GM18526 (cell line): ENCODE results near the gene HNRNPA2B1.

ENCODE experiments used
- POLR2A ChIP-seq: IDR thresholded peaks from 3 replicates; pipeline ENCODE4 v1.6.1; 2011; ENCODE audit not compliant: insufficient read length; ENCODE audit errors: extremely low read depth

The HNRNPA2B1 gene

GRCh38 chr7:26160896-26161295 lies 39.6 kb downstream of the HNRNPA2B1 start:
- TF ChIP-seq POLR2A: no peak

- no peak for TF ChIP-seq POLR2A
Measured at GRCh38 chr7:26159243-26159642, 41.3 kb downstream of the HNRNPA2B1 start.

DNA sequence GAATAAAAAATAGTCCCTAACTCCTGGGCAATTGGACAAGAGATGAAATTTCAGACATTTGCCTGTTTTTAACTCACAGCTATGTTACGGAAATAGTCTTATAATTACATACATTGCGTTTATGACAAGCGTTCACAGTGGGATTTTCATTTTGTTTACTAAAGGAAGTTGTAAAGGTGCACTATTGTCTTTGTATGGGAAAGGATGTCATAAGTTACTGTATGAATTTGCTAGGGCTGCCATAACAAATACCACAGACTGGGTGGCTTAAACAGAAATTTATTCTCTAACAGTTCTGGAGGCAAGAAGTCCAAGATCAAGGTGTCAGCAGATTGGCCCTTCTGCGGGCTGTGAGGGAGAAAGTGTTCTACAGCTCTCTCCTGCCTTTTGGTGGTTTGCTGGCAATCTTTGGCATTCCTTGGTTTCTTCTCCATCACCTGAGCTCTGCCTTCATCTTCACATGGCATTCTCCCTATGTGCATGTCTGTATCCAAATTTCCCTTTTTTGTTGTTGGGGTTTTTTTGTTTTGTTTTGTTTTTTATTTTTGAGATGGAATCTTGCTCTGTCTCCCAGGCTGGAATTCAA lies 42.9 kb downstream of the HNRNPA2B1 start:
- TF ChIP-seq POLR2A: no peak

DNA sequence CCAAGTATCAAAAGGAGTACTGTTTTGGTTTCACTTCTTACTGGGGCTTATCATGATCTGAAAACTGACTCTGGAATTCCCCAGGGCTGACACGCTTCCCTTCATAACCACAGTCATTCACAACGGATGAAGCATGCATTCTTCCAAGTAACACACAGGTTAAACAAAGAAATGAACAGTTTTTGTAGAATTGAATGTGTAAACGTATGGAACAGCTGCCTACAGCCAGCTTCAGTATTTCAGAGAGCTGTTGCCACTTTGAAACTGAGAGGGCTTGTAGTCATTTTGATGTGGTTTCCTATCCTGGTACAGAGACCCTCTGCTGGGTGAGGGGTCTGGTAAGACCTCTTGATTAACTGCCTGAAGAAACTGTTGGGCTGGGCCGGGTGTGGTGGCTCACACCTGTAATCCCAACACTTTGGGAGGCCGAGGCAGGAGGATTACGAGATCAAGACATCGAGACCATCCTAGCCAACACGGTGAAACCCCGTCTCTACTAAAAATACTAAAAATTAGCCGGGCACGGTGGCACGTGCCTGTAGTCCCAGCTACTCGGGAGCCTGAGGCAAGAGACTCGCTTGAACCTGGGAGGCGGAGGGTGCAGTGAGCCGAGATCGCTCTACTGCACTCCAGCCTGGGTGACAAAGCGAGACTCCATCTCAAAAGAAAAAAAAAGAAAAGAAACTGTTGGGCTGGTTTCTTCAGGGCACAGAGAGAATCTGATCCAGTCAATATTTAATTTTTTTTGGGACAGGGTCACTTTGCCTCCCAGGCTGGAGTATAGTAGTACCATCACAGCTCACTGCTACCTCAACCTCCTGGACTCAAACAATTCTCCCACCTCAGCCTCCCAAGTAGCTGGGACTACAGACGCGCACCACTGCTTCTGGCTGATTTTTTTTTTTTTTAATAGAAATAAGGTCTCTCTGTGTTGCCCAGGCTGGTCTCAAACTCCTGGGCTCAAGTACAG lies 43.8 kb downstream of the HNRNPA2B1 start:
- no peak for TF ChIP-seq POLR2A

- TF ChIP-seq POLR2A: no peak
Measured at GRCh38 chr7:26155531-26156375, 44.8 kb downstream of the HNRNPA2B1 start.

DNA sequence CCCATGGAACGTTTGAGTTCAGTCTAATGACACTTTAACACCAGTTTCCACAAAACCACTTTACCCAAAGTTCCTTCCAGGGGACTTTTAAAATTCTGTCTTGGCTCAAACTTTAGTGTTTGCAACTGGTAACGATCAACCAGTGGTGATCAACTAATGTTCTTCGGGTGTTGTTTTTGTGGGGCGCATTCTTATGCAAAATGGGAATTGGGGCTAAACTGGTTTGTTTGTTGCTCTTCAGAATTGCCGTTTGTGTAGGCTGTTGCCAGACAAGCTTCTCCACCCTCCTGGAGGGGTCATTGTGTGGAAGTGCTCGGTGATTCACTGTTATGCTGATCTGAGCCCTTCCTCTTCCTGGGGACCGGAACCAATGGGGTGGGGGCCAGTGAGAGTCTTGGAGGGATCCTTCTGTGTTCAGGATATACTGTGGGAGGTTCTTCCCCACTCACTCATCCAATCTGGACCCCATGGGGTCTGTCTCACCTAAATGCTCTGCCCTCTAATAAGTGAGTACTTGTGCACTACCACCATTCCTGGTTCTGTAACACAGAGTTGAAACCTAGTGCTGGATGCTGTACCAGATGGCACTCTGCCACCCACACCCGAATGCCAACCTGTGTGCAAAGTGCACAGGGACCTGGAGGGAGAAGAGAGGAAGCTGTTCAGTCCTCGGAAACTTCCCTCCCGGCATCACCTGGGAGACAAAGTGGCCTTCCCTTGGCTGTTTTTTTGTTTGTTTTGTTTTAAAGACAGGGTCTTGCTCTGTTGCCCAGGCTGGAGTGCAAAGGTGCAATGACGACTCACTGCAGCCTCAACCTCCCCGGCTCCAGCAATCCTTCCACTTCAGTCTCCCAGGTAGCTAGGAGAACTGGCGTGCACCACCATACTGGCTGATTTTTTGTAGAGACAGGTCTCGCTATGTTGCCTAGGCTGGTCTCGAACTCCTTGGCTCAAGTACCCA lies 46.4 kb downstream of the HNRNPA2B1 start:
- peak; percentile 44 for TF ChIP-seq POLR2A

GRCh38 chr7:26153241-26153822 lies 47.2 kb downstream of the HNRNPA2B1 start:
- no peak for TF ChIP-seq POLR2A

DNA sequence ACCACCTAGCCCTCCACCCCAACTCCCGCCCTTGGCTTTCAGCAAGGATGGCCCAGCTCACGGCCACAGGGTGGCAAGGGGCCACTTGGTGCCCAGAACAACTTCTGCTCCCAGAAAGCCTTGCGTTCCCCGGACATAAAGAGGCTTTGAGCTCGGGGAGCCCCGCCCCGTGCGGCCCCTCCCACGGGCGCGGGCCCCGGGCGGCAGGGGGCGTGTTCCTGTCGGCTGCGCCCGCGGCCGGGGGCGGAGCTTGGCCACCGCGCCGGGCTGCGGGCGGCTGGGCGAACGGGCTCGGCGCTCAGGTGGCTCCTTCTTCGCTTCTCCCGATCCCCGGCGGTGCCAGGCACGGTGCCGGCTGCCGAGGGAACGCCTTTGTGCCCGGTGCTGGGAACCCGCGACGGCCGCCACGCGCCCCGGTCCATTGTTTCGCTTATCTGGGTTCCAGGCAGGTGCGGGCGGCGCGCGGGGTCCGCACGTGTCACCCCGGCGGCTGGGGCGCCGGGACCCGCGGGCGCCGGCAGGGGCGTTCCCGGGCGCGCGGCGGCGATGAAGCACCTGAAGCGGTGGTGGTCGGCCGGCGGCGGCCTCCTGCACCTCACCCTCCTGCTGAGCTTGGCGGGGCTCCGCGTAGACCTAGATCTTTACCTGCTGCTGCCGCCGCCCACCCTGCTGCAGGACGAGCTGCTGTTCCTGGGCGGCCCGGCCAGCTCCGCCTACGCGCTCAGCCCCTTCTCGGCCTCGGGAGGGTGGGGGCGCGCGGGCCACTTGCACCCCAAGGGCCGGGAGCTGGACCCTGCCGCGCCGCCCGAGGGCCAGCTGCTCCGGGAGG lies 48.4 kb downstream of the HNRNPA2B1 start, which contains the start of gene NFE2L3:
Gene NFE2L3 (plus strand): TSS at position 246 of the 829 bp plus-strand sequence. CDS start 301 bp downstream, at position 547.
- peak; percentile 74 for TF ChIP-seq POLR2A

DNA sequence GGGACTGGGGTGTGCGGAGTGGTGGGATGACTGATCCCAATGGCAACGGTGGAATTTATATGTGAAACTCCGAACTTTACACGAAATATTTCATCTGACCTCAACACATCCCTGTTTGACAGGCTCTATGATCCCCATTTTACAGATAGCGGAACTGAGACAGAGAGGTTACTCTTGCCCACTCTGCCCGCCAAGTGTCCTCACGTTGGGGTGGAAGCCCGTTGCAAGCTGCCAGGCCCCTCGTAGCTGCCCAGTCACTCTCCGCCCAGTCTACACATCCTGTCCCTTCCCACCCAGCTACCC lies 48.9 kb downstream of the HNRNPA2B1 start:
- no peak for TF ChIP-seq POLR2A

DNA sequence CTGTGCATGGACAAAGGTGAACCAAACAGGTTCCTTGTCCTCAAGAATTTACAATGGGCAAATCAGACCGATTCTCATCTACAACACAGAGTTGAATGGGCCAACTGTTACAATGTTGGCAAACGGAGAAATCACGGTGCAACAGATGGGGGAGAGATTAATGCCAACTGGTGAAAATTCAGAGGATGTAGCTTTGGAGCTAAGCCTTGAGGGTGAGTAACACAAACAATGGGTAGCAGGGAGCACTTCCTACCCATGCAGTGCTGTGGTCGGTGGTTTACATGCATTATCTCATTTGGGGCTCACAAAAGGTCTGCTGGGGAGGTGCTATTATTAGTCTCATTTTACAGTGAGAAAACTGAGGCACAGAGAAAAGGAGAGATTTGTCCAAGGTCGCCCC lies 49.5 kb downstream of the HNRNPA2B1 start:
- TF ChIP-seq POLR2A: no peak

GRCh38 chr7:26149391-26149977 lies 51.1 kb downstream of the HNRNPA2B1 start:
- TF ChIP-seq POLR2A: no peak

DNA sequence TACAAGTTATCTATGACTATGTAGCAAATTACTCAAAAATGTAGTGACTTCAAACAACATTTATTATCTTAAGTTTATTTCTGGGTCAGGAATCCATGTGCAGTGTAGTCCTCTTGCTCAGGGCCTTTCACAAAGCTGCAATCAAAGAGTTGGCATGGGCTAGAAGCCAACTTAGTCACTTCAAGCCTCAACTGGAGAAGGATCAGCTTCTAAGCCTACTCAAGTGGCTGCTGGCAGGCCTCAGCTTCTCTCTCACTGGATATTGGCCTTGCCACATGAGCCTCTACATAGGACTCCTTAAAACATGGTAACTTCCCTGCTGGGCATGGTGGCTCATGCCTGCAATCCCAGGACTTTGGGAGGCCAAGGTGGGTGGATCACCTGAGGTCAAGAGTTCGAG lies 53.5 kb downstream of the HNRNPA2B1 start:
- TF ChIP-seq POLR2A: no peak

- TF ChIP-seq POLR2A: no peak
Measured at GRCh38 chr7:26145238-26145637, 55.3 kb downstream of the HNRNPA2B1 start.
